Endothelial cell of umbilical vein (primary cell): Measurements from ENCODE around the gene MLX. TPM values are rescaled to one million over a fixed set of nuclear protein-coding genes. Genes with fewer than 3 reads are reported as not detected.

Experiments used
- BruUV-seq: library from RNA; stranded (reverse); fragments of 400-500 nt; replicated peaks from 2 replicates; lab custom pipeline; 2021; lab: Mats Ljungman, UMichigan
- CTCF ChIA-PET: fragments of 300-600, 350-600 bp; sonication (Branson Sonifier 250); formaldehyde crosslinking; loops from one replicate; lab custom pipeline; 2021; ENCODE audit warnings: antibody characterized with exemption, inconsistent platforms; lab: Charles Lee
- POLR2A ChIA-PET: fragments of 300-600, 350-600 bp; sonication (Branson Sonifier 250); formaldehyde crosslinking; loops from one replicate; lab custom pipeline; 2021; ENCODE audit warnings: antibody characterized with exemption, inconsistent platforms; lab: Charles Lee
- DNase-seq: peaks from one replicate; pipeline ENCODE4 v3.0.0-alpha.2; 2011; ENCODE audit warnings: low read depth, low spot score
- FAIRE-seq: peaks from 2 replicates; lab custom pipeline; 2011; peaks lifted over from hg19 to GRCh38; lab: Jason Lieb, UNC
- H2AFZ ChIP-seq: 2 replicates; pipeline ENCODE4 v1.6.0; 2012; ENCODE audit warnings: low read depth, low read length, control low read depth, inconsistent platforms
- H3K27ac ChIP-seq: 2 replicates; pipeline ENCODE4 v1.5.1; 2011; ENCODE audit warnings: low read depth, mild to moderate bottlenecking, control low read depth, low read length, moderate library complexity; ENCODE audit not compliant: insufficient read depth
- H3K27me3 ChIP-seq, 2 experiments: 2 replicates each; pipeline versions ENCODE4 v1.6.0 to v1.6.1; 2011; ENCODE audit warnings: low read length in 2 of 2, mixed read lengths in 1 of 2; ENCODE audit not compliant: control insufficient read depth in 2 of 2, insufficient read depth in 2 of 2
- H3K36me3 ChIP-seq, 2 experiments: 2 replicates in 1 of 2; 3 replicates in 1 of 2; pipeline ENCODE4 v1.5.1; 2011; ENCODE audit warnings: low read length in 2 of 2, mild to moderate bottlenecking in 1 of 2, moderate library complexity in 1 of 2; ENCODE audit not compliant: control insufficient read depth in 2 of 2, insufficient read depth in 2 of 2; ENCODE audit errors: extremely low read depth in 1 of 2
- H3K4me1 ChIP-seq: 3 replicates; pipeline ENCODE4 v1.5.1; 2011; ENCODE audit warnings: mild to moderate bottlenecking, low read length; ENCODE audit not compliant: control insufficient read depth, insufficient read depth; ENCODE audit errors: extremely low read depth
- H3K4me2 ChIP-seq: 2 replicates; pipeline ENCODE4 v1.6.1; 2011; ENCODE audit warnings: low read length, control low read depth, mixed read lengths; ENCODE audit not compliant: insufficient read depth
- H3K4me3 ChIP-seq, 3 experiments: fragments of 200-600 bp in 1 of 3; sonication (generic), shearing (Covaris generic) in 1 of 3; replicated peaks in 1 of 3; 2 replicates each; pipeline ENCODE4 v1.5.1; 2011 to 2016; ENCODE audit warnings: control low read depth in 3 of 3, low read length in 3 of 3, mild to moderate bottlenecking in 2 of 3, inconsistent platforms in 1 of 3, low read depth in 1 of 3, moderate library complexity in 1 of 3; ENCODE audit not compliant: insufficient read depth in 1 of 3
- H3K79me2 ChIP-seq: 2 replicates; pipeline ENCODE4 v1.6.0; 2012; ENCODE audit warnings: low read length, inconsistent platforms; ENCODE audit not compliant: control insufficient read depth, insufficient read depth
- H3K9ac ChIP-seq: replicated peaks from 2 replicates; pipeline ENCODE3; 2011; ENCODE audit warnings: low read length, control low read depth; ENCODE audit not compliant: insufficient read depth; ENCODE audit errors: extremely low read depth
- H3K9me1 ChIP-seq: replicated peaks from 3 replicates; pipeline ENCODE4 v1.6.0; 2011; ENCODE audit warnings: mild to moderate bottlenecking, low read length; ENCODE audit not compliant: control insufficient read depth, insufficient read depth; ENCODE audit errors: extremely low read depth
- H3K9me3 ChIP-seq: replicated peaks from 2 replicates; pipeline ENCODE4 v1.5.1; 2012; ENCODE audit warnings: low read length, inconsistent platforms; ENCODE audit not compliant: control insufficient read depth, insufficient read depth
- H4K20me1 ChIP-seq: replicated peaks from 2 replicates; pipeline ENCODE3; 2011; ENCODE audit warnings: mild to moderate bottlenecking, low read length; ENCODE audit not compliant: control insufficient read depth, insufficient read depth; ENCODE audit errors: extremely low read depth
- CTCF ChIP-seq, 2 donors: IDR thresholded peaks; 1 replicate in 1 of 2; 2 replicates in 1 of 2; pipeline ENCODE4 v1.5.1; 2011; ENCODE audit warnings: low read length in 2 of 2, mild to moderate bottlenecking in 2 of 2, moderate library complexity in 2 of 2, control low read depth in 1 of 2, inconsistent platforms in 1 of 2, low read depth in 1 of 2; ENCODE audit not compliant: insufficient read depth in 1 of 2; ENCODE audit errors: extremely low read depth in 1 of 2
- EZH2 ChIP-seq: IDR thresholded peaks from 2 replicates; pipeline ENCODE4 v1.6.1; 2012; ENCODE audit warnings: borderline replicate concordance, low read depth, mild to moderate bottlenecking, moderate library complexity, low read length, inconsistent platforms; ENCODE audit not compliant: severe bottlenecking
- FOS ChIP-seq: IDR thresholded peaks from 2 replicates; pipeline ENCODE4 v1.6.1; 2011; ENCODE audit warnings: mild to moderate bottlenecking, low read length, moderate library complexity, borderline replicate concordance; ENCODE audit not compliant: insufficient read depth
- GATA2 ChIP-seq: IDR thresholded peaks from 2 replicates; pipeline ENCODE4 v1.7.0; 2011; ENCODE audit warnings: low read depth, mild to moderate bottlenecking, moderate library complexity, mixed read lengths, low read length; ENCODE audit not compliant: insufficient read length, insufficient read depth
- JUN ChIP-seq: IDR thresholded peaks from 2 replicates; pipeline ENCODE4 v1.6.1; 2011; ENCODE audit warnings: borderline replicate concordance, low read depth; ENCODE audit not compliant: insufficient read length, insufficient read depth
- MAX ChIP-seq: IDR thresholded peaks from 2 replicates; pipeline ENCODE4 v1.6.1; 2011; ENCODE audit not compliant: insufficient read depth, insufficient read length
- MYC ChIP-seq: IDR thresholded peaks from one replicate; pipeline ENCODE4 v1.6.1; 2011; ENCODE audit warnings: mild to moderate bottlenecking, low read depth, low read length
- POLR2A ChIP-seq: IDR thresholded peaks from 2 replicates; pipeline ENCODE4 v1.6.1; 2012; ENCODE audit warnings: low read depth, mild to moderate bottlenecking, control low read depth, low read length
- POLR2AphosphoS5 ChIP-seq: IDR thresholded peaks from 2 replicates; pipeline ENCODE4 v1.6.1; 2012; ENCODE audit warnings: low read depth, mild to moderate bottlenecking, control low read depth, low read length, moderate library complexity; ENCODE audit not compliant: insufficient read depth
- dilution Hi-C: fragments of 300-500 bp; cut with MboI; formaldehyde crosslinking; loops from one replicate; pipeline ENCODE4 v1.15.0; 2019; ENCODE audit warnings: low sequenced_read_pairs; ENCODE audit not compliant: extremely low pct_ligation_motif_present
- intact Hi-C: fragments of 100-400 bp; cut with micrococcal nuclease; formaldehyde crosslinking; loops from one replicate; pipeline ENCODE4 v1.10.0; 2022
- polyA plus RNA-seq, 4 experiments: library from polyadenylated mRNA; depleted of rRNA in 3 of 4; stranded (reverse) in 3 of 4; unstranded in 1 of 4; fragments of >200 nt; gene quantifications; 2 replicates each; pipeline versions ENCODE4 v1.2.1 to v1.2.3, GENCODE V29; 2011 to 2012; ENCODE audit warnings: missing spikeins in 1 of 4
- total RNA-seq: library from RNA; stranded (reverse); gene quantifications from 2 replicates; pipeline ENCODE4 v1.2.3, GENCODE V29; 2021

MLX gene
- total and polyA plus RNA-seq, 2 donors (not counting 3 experiments of a cell fraction or from before 2014, with no cell fraction given), result 40.3 to 42.7 TPM

- TF ChIP-seq POLR2AphosphoS5 (no peak), MYC (no peak), FOS (no peak)
- no peak overlapping the region for H3K9ac ChIP-seq
- intact Hi-C loops, result no loop called here
- no peak overlapping the region for H2AFZ ChIP-seq
- no peaks in the 10 kb centered on the region for H3K4me1 ChIP-seq
- no peak overlapping the region for H3K4me2 ChIP-seq
- FAIRE-seq, result no peak
- no peaks in the 10 kb centered on the region for H3K27me3 ChIP-seq
- H3K4me3 ChIP-seq, result no peak overlapping the region
- DNase-seq, result no peak
- dilution Hi-C loops, result no loop called here
- H3K9me1 ChIP-seq, result no peaks in the 10 kb centered on the region
- no peaks in the 10 kb centered on the region for H3K9me3 ChIP-seq
- no peaks in the 10 kb centered on the region for H3K79me2 ChIP-seq
- BruUV-seq, result no TSS peak
- H3K36me3 ChIP-seq, result peaks cover 11 to 12% of the 10 kb centered on the region in 2 experiments
- ChIA-PET POLR2A (interaction anchor here (0.6 to 1.0 kb wide), 3 partner anchors 9 to 314 kb away, joined by 3 read pairs; partner anchors contain the start of genes RETREG3 and TUBG1), CTCF (interaction anchor here (1.2 to 3.5 kb wide), 7 partner anchors 8 to 62 kb away, joined by 3 to 14 read pairs (median 5); partner anchors contain the start of genes PLEKHH3, RETREG3, TUBG1 and TUBG2)
- no peak overlapping the region for H3K27ac ChIP-seq
- no peaks in the 10 kb centered on the region for H4K20me1 ChIP-seq
Measured at GRCh38 chr17:42617956-42618431, 51.1 kb downstream of the MLX start.

GRCh38 chr17:42618442-42619150 is 51.7 kb downstream of the MLX start:
- dilution Hi-C loops, result no loop called here
- Histone ChIP-seq H3K4me1 (no peaks in the 10 kb centered on the region), H3K9me3 (no peaks in the 10 kb centered on the region), H3K36me3 (peaks cover 10 to 11% of the 10 kb centered on the region in 2 experiments), H4K20me1 (no peaks in the 10 kb centered on the region), H2AFZ (no peak overlapping the region), H3K4me3 (no peak overlapping the region), H3K27ac (no peak overlapping the region), H3K4me2 (no peak overlapping the region), H3K27me3 (no peaks in the 10 kb centered on the region), H3K79me2 (no peaks in the 10 kb centered on the region), H3K9ac (no peak overlapping the region), H3K9me1 (no peaks in the 10 kb centered on the region)
- ChIA-PET POLR2A (interaction anchor here (1.0 kb wide), 1 partner anchor 9 kb away, joined by 3 read pairs; the partner anchor contains the start of genes RETREG3 and TUBG1), CTCF (interaction anchor here (1.2 to 3.5 kb wide), 7 partner anchors 9 to 61 kb away, joined by 3 to 14 read pairs (median 5); partner anchors contain the start of genes PLEKHH3, RETREG3, TUBG1 and TUBG2)
- BruUV-seq, result no TSS peak
- TF ChIP-seq MYC (no peak), POLR2AphosphoS5 (no peak), GATA2 (no peak), CTCF (IDR thresholded peaks at IDR 0.05; ENCODE audit: extremely low read depth in 1 of 2, insufficient read depth in 1 of 2, low read depth in 1 of 2, low read length in 2 of 2) (no peak), FOS (no peak), EZH2 (no peak), POLR2A (no peak), JUN (no peak), MAX (no peak)
- no peak for DNase-seq
- no peak for FAIRE-seq
- intact Hi-C loops, result no loop called here
